ENCODE measurements around the gene KDM6A.

DNA sequence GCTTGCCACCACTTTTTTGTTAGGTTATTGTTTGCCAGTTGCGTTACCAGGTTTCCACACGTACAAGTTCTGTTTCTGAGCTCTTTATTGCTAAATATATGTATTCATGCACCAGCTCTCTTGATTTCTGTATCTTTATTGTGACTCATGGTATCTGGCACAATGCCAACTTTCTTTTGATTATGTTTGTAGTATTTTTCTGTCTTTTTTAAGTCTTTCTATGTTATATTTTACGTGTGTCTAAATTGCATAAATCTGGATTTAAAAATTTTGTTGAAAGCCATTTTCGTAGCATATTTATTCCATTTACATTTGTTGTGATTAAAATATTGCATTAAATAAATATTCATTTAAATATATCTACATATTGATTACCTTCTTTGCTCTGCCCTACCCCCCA, 73.8 kb downstream of the KDM6A start:
- TF ChIP-seq EP300 (IDR thresholded peaks at IDR 0.05), result no peak
- TF ChIP-seq, protein P1, sequence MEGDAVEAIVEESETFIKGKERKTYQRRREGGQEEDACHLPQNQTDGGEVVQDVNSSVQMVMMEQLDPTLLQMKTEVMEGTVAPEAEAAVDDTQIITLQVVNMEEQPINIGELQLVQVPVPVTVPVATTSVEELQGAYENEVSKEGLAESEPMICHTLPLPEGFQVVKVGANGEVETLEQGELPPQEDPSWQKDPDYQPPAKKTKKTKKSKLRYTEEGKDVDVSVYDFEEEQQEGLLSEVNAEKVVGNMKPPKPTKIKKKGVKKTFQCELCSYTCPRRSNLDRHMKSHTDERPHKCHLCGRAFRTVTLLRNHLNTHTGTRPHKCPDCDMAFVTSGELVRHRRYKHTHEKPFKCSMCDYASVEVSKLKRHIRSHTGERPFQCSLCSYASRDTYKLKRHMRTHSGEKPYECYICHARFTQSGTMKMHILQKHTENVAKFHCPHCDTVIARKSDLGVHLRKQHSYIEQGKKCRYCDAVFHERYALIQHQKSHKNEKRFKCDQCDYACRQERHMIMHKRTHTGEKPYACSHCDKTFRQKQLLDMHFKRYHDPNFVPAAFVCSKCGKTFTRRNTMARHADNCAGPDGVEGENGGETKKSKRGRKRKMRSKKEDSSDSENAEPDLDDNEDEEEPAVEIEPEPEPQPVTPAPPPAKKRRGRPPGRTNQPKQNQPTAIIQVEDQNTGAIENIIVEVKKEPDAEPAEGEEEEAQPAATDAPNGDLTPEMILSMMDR (IDR thresholded peaks at IDR 0.05), result no peak
